HG03196 (cell line): ENCODE results near the gene LXN.

Source experiments
- ATAC-seq: cut with Tn5 transposase; IDR thresholded peaks from one replicate; pipeline ENCODE4 v1.9.1; 2021; ENCODE audit not compliant: unreplicated experiment

The LXN gene

DNA sequence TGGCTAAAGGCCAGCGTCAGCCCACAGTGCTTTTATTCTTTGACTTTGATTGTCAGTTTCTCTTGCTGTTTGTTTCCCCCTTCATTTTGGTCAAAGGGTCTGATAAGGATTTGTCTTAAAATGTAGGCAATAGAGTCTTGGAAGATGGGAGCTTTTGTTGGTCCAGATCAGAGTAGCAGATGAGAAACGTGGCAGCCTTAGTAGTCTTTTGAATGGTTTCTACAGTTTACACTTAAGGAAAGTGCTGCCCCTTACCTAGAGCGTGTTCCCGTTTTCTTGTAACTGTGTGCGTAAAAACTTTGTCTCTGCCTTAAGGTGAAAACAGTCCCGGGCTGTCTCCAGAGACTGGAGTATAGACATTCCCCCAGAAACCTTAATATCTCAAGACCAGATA, 630 bp downstream of the LXN start:
- ATAC-seq: no peak

DNA sequence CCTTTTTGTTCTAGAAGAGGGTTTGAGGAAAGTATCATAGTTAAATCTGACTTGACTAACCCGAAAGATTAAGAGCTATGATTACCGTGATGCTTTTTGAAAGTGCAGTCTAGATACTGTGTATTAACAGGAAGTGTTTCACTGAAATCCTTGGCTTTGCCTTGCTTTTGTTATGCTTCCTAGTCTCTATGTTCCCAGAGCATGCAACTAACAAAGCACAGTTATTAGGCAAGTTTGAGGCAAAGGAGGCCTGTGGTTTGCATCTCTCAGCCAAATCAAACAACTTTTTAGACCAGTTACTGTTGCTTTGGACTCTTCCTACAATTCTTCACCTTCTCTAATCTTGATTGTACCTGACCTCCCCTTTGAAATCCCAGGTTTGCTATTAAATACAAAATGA, 3.9 kb downstream of the LXN start:
- no peak for ATAC-seq

GRCh38 chr3:158666416-158666815, 6.0 kb downstream of the LXN start:
- no peak for ATAC-seq

DNA sequence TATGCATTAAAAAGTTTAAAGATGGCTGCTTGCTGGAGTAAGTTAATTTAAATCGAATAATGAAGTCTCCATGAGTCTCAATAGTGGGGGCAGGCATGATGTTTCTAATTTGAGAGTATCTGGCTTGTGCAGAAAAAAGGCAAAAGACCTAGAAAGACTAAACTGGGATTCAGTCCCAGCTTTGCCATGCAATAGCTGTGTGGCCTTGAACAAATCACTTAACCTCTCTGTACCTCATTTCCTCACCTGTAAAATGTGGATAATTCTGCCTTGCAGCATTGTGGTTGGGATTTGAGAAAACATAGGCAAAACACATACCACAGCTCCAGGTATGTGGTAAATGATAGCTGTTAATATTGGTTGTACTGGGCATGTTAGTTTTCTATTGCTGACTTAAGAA, 8.6 kb downstream of the LXN start:
- ATAC-seq: no peak

GRCh38 chr3:158663246-158663645, 9.2 kb downstream of the LXN start:
- ATAC-seq: no peak

DNA sequence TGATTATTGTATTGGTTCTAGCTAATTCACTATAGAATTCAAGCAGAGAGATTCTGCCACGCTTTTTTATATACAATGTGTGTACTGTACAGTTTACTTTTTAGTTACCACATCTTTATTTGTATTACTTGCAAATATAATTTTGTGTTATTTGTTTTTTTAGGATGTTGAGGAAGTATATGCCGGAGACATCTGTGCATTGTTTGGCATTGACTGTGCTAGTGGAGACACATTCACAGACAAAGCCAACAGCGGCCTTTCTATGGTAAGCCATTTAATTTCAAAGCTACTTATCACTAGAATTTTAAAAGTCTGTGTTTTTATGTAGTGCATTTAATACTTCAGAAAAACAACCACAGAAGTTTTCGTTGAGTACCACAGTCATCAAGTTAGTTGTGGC, 11.7 kb downstream of the LXN start:
- ATAC-seq: no peak

GRCh38 chr3:158659454-158660237, 12.8 kb downstream of the LXN start:
- ATAC-seq: peak; percentile 93

GRCh38 chr3:158658889-158659288, 13.6 kb downstream of the LXN start:
- ATAC-seq: no peak

DNA sequence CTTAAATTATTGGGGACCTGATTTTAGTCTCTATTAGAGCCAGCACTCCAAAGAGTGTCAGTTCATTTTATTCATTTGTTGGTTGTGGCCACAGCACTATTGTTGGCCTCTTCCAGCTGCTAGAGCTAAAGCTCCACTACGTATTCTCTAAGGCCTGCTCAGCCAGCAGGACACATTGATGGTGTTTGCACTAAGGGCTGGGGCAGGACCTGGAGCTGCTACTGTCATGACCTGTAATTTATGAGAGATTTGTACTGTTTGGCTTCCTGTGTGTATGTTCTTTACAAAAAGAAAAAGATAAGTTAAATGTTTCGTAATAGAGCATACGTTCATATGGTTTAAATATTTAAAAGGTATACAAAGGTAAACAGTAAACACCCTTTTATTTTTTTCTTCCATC, 20.0 kb downstream of the LXN start:
- ATAC-seq: no peak

DNA sequence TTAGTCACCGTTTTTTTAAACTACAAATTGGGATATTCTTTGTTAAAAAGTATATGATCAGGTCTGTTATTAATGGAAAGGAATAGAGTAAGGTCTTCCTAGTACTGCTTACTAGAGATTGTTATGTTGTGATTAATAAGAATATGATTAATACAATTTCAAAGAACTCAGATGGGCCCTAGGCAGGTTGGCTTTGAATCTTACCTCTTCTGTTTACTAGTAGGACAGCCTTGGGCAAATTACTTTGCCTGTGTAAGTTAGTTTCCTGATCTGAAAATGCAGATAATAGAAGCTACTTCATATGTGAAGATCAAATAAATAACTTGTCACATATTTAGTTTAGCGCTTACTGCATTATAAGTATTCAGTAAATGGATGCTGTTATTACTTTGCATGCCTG, 21.3 kb downstream of the LXN start:
- no peak for ATAC-seq

DNA sequence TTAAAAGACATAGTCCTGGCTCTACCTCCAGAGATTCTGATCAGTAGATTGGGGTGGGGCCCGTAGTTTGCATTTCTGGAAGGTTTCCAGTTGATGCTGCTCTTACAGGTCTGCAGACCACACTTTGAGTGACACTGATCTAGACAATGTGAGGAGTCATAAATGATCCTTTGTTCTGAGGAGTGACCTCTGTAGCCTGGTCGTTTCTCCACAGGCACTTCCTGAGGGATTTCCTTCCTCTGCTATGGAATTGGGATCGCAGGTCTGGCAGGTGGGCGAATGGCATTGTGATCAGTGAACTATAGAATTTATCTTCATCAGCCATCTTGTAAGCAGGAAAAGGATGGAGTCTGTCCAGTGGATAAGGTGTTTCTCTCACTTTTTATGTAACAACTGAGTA, 22.7 kb downstream of the LXN start:
- ATAC-seq: no peak

- peak; percentile 99 for ATAC-seq
Observed at GRCh38 chr3:158644345-158644908, 28.0 kb downstream of the LXN start, which contains the start of gene GFM1. GFM1 (plus strand) TSS chr3:158644527; CDS start chr3:158644635, 108 bp downstream.

DNA sequence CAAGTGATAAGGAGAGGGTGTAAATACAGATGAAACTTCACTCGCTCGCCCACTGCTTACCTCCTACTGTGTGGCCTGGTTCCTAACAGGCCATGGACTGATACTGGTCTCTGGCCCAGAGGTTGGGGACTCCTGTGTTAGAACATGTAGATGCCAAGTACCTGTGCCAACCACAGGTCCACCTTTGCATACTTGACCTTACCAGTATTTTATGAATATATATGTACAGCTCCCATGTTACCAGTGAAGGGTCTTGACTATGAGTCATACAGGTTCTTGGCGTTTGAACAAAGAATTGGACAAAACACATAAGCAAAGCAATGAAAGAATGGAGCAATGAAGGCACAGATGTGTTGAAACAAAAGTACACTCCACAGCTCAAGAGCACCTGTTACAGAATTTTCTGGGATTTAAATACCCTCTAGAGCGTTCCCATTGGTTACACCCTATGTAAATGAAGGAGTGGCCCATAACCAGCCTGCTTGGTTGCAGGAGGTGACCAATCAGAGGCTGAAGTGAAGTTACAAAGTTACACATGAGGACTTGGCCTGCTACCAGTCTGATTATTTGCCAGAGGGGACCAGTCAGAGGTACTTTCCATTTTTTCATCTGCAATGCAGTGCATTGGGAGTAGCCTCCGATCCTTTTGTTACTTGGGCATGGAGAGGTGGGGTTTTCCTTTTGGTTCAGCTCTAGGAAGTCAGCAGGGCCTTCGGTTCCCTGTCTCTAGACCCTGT, 29.8 kb downstream of the LXN start:
- no peak for ATAC-seq

DNA sequence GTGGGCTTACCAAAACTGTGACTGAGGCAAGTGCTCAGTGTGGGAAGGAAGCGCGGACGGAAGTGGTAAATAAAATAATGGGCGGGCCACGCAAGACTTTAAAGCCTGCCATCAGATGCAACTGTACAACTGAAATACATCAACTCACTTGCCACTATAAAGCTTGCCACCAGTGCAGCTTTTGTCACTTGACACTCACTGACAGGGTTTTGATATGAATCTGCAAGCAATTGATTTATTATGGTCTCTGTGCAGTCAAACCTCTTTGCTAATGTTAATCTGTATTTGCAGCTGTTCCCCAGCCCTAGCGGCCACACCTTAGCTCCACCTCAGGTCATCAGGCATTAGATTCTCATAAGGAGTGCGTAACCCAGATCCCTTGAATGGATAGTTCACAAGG, 30.4 kb downstream of the LXN start:
- no peak for ATAC-seq

GRCh38 chr3:158640646-158641045, 31.8 kb downstream of the LXN start:
- ATAC-seq: no peak

DNA sequence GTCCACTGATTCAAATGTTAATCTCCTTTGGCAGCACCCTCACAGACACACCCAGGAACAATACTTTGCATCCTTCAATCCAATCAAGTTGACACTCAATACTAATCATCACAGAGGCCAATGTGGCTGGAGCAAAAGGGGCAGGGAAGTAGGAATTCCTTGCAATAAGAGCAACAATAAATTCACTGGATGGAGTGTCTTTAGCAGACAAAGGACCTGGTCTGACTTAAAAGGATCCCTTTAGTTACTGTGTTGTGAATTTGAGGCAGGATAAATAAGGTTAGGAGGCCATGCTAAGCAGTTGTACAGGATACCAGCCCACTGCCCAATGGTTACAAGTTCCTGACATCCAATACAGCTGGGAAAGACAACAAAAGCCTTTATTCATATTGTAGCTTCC, 40.5 kb downstream of the LXN start:
- ATAC-seq: no peak

DNA sequence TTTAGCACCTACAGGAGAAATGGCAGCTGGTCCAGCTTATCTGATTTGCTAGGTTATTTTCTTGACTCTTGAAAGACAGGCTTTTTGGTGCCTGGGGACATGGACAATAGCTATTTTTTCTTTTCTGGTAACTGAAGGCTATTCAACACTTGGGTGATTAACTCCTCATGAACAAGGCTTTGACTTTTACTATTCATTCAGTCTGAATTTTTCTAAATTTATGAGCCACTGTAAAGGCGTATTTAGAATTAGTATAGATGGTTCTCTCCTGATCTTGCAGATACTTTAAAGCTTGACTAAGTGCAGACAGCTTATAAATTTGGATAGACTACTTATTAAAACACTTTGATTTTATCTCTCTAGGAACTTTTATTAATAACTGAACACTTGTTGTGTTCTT, 46.6 kb downstream of the LXN start:
- no peak for ATAC-seq

DNA sequence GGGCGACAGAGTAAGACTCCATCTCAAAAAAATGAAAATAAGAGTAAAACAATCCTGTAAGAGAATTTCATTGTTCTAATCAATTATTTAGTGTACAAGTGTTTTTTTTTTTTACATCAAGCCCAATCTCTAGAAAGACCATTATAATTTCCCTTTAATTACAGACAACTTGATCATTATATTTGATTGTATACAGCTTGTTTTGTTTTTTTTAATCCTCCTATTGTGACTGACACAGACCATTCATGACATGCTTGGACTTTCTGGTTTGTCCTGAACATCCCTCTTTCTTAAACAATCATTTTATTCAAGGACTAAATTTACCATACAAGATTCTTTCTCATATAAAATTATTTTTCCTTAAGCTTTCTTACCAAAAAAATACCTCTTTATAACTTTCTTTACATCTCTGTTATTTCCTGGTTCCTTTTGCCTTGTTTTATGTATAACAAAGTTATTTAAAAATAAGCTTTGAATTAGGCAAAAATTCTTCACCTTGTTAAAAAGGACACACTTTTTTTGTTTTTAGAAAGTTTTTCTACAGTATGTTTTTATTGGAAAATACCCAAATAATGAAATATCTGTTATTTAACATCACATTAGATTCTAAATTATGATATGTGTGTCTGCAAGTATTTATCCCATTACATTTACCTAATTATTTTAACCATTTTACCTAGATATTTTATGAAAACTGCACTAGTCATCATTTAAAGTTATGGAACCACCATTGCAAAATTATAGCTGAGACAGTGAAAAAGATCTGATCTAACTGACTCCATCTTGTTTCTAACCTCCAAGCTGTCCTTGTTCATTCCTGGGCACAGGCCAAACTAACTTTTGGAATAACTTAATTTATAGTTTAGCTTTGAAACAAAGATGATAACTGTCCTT, 54.2 kb downstream of the LXN start:
- ATAC-seq: no peak
